PC-9 (cell line): ENCODE data around the gene B4GALT7.

Experiments used
- CTCF ChIP-seq: fragments of 200-600 bp; sonication (generic); conservative IDR thresholded peaks from 2 replicates; pipeline ENCODE4 v1.6.1; 2017; ENCODE audit warnings: mixed run types, antibody characterized with exemption, mild to moderate bottlenecking, moderate library complexity
- EZH2 ChIP-seq: fragments of 200-600 bp; sonication (generic); IDR thresholded peaks from 2 replicates; pipeline ENCODE4 v1.8.0; 2017; ENCODE audit warnings: antibody characterized with exemption, low read depth

GRCh38 chr5:177620560-177620959 lies 20.6 kb downstream of the B4GALT7 start:
- TF ChIP-seq CTCF (no peak), EZH2 (no peak)
